NCI-H526 treated with DMSO at 0.1 percent for 48 hours (cell line): Measurements from ENCODE around the gene DCDC2C.

Experiments
- DNase-seq: peaks from one replicate; lab custom pipeline; 2025; lab: John Stamatoyannopoulos, UW

DCDC2C gene

DNA sequence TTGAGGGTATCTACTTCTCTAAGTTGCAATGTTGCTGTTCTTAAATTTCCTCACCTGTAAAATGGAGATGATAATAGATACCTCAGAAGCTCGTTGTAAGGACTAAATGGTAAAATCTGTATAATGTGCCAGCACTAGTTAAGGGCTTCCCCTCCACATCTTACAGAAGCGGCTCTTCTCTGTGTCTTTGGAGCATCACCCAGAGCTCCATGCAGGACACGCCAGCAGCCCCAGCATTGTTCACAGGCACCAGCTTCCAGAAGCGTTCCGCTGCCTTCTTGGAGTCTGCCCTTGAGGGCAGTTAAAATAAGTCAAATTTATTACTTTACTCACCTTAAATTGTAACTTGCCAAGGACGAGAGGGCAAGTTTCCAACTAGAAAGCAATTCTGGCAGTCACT lies 5.8 kb downstream of the DCDC2C start:
- DNase-seq = no peak

DNA sequence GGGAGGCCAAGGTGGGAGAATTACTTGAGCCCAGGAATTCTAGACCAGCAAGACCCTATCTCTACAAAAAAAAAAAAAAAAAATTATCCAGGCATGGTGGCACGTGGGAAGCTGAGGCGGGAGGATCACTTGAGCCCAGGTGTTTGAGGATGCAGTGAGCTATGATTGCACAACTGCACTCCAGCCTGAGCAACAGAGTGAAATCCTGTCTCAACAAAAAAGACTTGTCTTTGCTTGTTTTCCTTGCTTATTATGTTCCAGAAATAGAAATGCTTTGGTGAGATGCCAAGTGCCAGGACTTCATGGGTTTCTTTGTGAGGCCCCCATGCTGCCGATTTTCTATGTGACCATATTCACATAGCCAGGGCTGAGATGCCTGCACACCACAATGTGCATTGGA lies 9.0 kb downstream of the DCDC2C start:
- DNase-seq = no peak

DNA sequence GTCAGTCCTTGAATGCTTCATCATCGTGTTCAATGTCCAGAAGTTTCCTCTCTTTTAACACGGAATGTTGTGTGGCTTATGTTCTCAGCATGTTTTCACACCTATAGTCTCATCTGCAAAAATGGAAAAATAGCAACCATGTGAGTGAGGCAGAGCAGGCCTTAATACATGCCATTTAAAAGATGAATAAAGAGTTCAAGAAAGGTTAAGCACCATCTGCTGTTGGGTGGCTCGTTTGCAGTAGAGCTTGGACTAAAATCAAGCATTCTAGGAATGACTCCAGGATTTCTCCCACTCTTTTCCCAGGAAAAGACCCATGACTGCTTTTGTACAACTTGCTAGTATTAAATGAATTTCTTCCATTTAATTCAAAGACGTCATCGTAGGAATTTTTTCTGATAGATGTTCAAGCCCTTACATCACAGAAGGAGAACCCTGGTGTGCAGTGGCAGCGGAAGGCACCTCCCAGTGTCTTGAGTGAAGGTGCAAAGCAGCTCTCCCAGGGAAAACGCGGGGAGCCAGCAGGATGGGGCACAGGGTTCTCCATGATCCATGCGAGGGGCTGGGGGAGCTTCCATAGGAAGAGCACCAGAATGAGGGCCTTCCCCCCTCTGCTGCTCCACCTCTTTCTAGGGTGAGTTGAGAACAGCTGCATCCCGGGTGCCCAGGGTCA lies 9.6 kb downstream of the DCDC2C start:
- no peak for DNase-seq

DNA sequence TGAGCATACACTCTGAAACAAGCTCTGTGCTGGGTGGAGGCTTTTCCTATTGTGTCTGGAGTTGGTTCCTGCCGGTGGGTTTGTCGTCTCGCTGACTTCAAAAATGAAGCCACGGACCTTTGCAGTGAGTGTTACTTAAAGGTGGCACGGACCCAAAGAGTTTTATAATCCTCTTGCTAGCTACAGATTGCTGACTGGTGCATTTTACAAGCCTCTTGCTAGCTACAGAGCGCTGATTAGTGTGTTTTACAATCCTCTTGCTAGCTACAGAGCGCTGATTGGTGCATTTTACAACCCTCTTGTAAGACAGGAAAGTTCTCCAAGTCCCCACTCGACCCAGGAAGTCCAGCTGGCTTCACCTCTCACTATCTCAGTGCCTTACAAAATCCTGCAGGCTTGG lies 15.3 kb downstream of the DCDC2C start:
- no peak for DNase-seq

DNA sequence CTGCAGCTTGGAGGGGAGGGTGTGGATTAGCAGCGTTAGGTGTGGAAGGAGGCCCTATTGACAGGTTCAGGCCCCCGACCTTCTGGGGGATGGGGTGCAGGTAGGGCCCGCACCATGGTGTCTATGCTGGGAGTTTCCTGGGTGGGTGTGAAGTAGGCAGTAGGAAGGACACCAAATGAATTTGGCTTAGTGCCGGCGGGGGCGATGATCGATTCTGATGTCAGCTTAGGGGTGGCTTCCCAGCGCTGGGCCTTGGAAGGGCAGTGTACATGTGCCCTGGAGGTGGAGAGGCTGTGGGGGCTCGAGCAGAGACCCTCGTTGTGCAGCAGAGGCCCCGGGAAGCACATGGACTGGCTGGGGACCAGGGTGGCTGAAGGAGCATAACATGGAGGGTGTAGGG lies 21.6 kb downstream of the DCDC2C start:
- DNase-seq = no peak

DNA sequence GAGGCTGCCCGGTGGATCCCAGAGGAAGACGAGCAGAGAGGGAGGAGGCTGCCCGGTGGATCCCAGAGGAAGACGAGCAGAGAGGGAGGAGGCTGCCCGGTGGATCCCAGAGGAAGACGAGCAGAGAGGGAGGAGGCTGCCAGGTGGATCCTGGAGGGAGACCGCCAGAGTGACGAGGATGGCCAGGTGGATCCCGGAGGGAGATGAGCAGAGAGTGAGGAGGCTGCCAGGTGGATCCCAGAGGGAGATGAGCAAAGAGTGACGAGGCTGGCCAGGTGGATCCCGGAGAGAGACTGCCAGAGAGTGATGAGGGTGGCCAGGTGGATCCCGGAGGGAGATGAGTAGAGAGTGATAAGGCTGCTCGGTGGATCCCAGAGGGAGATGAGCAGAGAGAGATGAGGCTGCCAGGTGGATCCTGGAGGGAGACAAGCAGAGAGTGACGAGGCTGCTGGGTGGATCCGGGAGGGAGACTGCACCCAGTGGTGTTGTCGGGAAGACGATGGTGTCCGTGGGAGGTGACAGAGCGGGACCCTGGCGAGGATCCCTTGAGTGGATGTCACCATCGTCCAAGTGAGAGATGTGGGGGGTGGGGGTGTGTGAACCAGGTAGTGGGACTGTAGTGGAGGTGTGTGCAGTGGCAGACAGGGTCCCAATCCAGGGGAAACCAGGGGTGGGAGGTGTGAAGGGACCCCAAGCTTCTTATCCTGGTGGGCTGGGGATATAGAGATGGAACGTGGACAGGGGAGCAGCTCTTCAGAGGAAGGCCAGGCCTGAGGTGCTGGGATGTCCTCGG lies 22.3 kb downstream of the DCDC2C start:
- DNase-seq = no peak

DNA sequence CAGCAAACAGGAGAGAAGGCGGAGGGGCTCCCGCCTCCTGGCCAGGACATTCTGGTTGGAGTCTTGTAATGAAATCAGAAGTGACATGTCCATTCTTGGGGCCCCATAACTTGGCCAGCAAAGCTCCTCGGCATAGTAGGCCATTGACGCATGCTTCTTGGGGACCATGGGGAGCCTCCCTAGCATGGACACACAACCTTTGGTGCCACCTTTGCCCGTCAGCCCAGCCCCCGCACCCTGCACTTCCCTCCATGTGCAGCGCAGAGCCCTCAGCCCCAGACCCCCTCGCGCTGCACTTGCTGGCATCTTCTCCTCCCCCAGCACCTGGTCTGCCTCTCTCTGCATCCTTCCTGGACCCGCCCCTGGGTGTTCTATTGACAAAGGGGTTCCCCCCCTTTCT lies 23.1 kb downstream of the DCDC2C start:
- no peak for DNase-seq

DNA sequence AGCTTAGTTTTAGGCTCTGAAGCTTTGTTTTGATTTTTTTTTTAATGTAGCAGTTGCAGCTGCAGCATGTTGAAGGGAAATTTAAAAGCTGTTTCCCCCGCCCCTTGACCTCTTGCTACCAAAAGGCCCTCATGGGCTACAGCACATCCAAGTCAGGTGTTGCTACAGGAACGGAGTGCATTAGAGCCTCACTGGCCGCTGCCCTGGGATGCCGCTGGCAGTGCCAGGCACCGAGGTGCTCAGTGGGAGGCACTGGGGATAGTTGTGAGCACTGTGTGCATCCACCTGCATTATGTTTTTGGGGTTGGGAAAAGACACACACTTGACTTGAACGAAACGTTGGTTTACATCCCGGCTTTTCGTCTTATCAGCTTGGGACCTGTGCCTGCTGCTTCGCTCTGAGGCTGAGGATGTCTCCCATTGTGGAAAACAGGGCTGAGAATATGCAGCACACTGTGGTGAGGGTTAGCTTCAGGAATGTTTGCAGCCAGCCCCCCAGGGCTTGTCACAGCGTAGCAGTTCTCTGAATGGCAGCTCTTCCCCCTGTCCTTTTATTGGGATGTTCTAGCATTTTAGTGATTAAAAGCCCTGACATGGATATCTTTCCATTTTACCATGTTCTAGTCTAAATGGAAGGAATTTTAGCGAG lies 24.1 kb downstream of the DCDC2C start:
- DNase-seq = no peak

DNA sequence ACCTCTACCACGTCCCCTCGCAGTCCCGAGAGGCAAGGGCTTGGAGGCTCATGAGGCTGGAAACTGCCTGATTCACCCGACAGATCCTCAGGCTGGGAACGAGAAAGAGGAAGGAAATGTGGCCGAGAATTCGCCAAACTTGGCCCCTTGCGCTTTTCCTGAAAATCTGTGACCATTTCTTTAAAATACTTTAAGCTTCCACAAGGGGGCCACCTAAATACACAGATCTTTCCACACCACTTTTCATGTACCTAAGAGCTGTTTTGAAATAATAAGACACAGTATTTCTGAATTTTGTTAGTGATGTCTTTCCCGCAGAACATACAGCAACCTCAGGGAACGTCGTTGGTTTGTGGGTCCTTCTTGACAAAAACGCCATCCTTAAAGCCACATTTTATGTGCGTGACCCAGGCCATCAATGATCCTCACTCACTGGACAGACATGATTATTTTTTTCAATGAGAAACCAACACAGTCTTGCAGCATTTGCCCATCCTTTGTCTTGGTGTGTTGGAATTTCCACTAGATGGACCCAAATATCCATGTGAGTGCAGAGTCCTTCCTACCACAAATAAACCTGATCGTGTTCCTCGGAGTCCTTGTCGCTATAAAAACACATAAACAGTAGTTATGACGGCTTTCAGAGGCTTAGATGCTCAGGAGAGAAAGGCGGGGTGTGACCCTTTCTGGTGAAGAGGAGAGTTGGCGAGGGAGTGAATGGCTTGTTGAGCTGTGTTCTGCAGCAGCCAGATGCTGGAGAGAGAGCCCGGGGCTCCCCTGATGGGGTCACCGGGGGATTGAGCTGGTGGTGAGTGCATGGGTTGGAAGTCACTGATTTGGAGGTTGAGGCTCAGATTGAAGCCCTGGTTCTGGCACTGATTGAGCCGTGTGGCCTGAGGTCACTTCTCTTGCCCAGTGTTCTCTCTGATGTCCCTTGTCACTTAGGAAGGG lies 25.0 kb downstream of the DCDC2C start:
- DNase-seq = peak; percentile 14

DNA sequence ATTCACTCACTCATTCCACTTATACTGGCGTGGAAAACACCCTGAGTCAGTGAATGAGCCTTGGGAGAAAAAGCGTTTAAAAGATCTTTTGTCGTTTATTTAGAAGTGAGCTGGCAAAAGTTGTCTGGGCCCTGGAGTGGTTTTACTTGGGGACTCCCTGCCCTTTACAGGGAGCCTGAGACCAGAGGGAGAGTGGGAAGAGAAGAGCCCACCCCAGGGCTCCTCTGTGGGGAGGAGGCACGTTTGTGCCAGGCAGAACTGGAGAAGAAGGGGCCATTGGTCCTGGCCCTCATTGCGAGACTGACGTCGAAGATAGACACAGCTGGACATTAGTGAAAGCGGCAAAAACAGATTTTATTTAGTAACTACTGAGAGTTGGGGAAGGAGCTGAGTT lies 25.7 kb downstream of the DCDC2C start:
- DNase-seq = no peak

DNA sequence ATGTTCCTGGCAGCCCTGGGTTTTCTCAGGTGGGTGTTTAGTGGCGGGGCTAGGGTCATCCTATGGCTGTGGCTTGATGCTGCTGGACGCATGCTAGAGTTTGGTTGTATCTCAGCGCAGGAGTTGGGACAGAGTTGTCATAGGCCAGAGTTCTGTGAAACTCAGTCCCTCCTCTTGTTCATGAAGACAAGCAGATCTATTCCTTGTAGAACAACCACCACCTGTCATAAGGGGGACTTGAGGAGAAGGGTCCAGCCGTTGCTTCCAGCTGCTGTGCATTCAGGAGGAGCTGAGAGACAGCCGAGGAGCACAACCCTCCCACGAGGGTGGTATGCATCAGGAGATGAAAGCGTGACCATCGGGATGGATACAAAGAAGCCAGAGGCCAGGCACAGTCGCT lies 26.4 kb downstream of the DCDC2C start:
- no peak for DNase-seq

DNA sequence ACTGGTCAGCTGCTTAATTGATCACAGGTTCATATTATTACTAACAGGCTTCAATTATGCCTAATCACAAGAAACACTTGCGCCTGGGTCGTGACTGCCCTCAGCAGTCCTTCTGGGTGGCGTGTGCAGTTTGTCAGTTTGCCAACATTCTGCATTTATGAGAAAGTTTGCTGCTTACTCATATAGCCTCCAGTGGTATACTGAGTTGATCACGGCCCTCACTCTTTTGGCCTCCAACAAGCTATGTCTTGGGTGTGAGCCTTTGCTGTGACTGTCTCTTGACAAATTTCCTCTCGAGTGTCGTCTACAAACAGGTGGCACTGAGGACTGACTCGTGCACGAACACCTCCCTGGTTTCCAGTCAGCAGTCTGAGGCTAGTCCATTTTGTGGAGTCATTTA lies 27.3 kb downstream of the DCDC2C start:
- DNase-seq = no peak

DNA sequence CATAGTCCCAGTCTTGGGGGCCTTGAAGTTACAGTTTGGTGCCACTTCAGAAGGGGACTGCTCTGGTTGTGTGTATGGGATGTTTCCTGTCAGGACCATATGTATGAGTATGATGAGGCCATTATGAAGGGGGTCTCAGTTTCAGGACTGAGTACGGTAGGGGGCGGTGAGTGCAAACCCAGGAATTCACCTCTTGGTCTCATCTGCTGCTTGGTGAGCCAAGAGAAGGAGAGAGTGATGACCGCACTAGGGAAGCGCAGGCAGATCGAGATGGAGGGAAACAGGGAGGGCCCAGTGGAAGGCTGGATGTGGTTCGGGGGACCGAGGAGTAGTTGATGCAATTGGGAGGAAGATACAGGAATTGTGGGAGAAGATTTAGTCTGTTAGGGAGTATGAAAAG lies 28.5 kb downstream of the DCDC2C start:
- DNase-seq = no peak

DNA sequence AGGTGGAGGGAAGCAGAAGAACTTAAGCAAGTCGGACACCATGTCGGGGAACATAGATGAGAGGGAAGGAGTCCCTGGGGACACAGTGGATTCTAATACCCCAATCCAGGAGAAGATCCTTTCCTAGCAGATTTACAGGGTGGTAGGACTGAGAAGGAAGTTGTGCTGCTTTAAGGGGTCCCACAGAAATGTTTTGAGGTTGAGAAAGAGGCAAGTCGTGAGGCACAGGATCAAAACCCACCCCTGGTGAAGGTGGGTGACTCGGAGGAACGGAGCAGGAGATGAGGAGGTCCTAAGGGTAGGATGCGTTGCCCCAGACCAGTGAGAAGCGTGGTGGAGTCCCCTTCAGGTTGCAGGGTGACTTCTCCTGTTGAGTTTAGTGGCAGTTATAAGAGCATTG lies 32.7 kb downstream of the DCDC2C start:
- DNase-seq = no peak

DNA sequence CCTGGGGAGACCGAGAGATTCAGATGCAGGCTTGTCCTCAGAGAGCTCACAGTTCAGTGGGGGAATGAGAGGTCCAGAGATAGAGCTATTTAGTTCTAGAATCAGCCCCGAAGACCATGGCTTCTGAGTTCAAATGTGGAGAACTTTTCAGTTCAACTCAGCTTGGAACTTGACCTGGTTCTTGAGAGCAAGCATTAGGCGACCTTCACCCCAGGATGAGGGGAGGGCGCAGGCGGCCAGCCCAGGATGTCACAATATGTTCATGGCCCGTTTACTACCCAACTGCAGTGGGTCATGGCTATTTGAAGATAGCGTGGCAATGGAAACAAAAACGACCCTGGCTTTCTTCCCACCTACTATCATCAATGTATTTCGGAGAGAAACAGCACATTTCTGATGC lies 33.8 kb downstream of the DCDC2C start:
- no peak for DNase-seq

DNA sequence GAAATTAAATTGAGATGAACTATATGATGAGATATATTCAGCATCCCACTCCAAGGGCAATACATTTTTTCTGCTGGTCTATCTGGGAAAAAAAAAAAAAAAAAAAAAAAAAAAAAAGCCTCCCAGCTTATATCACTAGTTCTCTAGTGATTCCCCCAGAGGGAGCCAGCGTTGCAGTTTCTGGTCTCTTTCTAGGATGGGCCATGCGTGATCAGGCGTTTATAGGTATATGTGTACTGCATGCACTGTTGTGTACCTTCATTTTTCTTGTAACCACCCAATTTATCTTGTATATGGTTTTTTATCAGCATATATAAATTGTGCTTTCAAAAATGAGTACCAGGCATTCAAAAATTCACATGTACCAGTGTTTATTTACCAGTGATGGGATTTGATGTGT lies 35.1 kb downstream of the DCDC2C start:
- no peak for DNase-seq

DNA sequence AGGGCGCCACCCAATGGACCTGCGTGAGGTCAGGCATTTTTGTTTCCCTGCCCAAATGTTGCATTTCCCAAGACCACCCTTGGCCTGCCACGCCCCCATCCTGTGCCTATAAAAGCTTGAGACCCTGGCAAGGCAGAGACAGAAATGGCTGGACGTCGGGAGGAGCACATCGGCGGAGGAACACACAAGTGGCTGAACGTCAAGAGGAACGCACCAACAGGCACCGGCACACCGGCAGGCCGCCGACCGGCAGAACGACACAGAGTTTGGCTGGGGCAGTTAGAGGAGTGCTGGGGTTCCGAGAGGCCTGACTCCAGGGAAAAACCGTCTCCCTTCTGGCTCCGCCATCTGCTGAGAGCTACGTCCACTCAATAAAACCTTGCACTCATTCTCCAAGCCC lies 35.9 kb downstream of the DCDC2C start:
- DNase-seq = no peak

DNA sequence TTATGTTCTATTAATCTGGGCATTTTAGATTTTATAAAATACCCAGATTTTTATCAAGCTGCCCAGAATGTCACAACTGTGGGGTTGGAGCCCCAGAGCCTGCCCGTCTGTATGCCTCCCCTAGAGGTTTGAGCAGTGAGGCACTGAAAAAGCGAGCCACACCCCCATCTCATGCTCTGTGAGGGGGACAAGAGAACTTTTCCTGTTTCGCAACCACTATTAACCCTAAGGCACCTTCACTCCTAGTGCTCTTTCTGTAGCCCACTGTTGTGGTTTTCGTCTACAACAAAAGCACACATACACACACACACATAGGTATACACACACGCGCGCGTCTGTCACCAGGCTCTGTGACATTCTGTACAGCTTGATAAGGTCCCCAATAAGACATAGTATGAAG lies 38.0 kb downstream of the DCDC2C start:
- no peak for DNase-seq

DNA sequence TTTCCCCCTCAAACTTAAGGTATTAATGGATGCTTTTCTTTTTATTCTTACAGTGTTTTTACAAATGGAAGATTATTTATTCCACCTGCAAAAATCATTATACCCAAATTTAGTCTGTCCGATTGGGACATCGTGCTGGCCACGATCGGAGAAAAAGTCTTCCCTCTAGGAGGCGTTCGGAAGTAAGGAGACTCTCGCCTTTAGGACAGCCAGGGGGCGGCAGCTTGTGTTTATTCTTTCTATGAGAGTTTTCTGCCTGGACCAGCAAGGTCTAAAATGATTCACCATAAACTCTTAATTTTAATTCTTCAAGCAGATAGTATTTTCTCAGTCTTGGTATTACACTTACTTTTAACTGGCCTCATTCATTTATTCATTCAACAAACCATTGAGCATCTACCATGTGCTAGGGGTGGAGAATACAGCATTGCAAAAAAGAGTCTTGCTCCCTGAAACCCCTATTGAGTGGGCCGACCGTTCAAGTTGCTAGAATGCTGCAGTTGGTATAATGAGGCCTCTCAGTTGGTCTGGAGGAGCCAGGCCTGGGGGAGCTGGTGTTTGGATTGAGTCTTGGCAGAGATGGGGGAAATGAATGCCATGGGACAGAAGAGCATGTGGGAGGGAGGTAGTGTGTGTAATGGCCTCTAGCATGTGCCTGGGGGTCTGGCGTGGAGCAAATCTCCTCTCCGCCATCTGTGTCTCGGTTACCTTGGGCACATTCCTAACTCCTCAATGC lies 38.7 kb downstream of the DCDC2C start:
- DNase-seq = no peak

DNA sequence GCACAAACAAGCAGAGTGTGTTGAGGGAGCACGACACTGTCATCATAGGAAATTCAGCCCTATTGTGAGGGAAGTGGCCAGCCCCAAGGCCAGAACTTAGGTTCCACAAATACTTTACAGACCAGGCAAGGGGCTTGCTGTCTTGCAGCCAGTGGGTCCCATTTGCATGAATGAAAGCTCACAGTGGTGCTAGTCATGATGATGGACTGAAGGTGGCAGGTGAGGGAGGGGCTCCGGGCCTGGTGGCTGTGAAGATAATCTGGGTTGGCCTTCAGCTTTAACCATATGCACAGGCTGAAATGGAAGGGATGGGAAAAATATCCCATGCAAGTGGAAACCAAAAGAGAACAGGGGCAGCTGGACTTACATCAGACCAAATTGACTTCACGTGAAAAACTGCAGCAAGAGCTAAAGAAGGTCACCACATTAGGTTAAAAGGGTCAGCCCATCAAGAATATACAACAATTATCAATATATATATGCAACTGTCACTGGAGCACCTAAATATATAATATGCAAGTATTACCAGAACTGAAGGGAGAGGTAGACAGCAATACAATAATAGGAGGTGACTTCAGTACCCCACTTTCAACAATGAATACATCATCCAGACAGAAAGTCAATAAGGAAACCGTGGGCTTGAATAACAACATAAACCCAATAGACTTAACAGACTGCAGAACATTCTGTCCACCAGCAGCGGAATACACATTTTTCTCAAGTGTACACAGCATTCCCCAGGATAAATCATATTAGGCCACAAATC lies 39.6 kb downstream of the DCDC2C start:
- no peak for DNase-seq
